CD4-positive, alpha-beta T cell (primary cell): ENCODE measurements around the gene GLRX. TPM values are rescaled to one million over a fixed set of nuclear protein-coding genes. Genes with fewer than 3 reads are reported as not detected.

Experiments
- ATAC-seq: fragments of 200-7000 bp; cut with Tn5 transposase; one replicate; pipeline ENCODE4 v1.10.0; 2022; ENCODE audit warnings: mild to moderate bottlenecking; ENCODE audit not compliant: poor library complexity
- CTCF ChIA-PET: fragments of 350-600 bp; sonication (Branson Sonifier 250); formaldehyde crosslinking; loops from one replicate; lab custom pipeline; 2021; ENCODE audit warnings: antibody characterized with exemption, inconsistent platforms; lab: Charles Lee
- POLR2A ChIA-PET: fragments of 350-600 bp; sonication (Branson Sonifier 250); formaldehyde crosslinking; loops from one replicate; lab custom pipeline; 2021; ENCODE audit warnings: antibody characterized with exemption, inconsistent platforms; lab: Charles Lee
- DNase-seq, 14 experiments: peaks; one replicate each; pipeline ENCODE4 v3.0.0-alpha.2; 2013 to 2020; ENCODE audit warnings: mixed read lengths in 2 of 14
- H3K27ac ChIP-seq, 2 donors: one replicate each; pipeline versions ENCODE4 v1.5.1 to v1.7.0; 2013; ENCODE audit warnings: low read length in 2 of 2, low read depth in 1 of 2, mild to moderate bottlenecking in 1 of 2
- H3K27me3 ChIP-seq, 2 experiments: 1 replicate in 1 of 2; 2 replicates in 1 of 2; pipeline versions ENCODE4 v1.6.1 to v1.7.0; 2013; ENCODE audit warnings: low read length in 2 of 2, control low read depth in 1 of 2, mild to moderate bottlenecking in 1 of 2, moderate library complexity in 1 of 2; ENCODE audit not compliant: insufficient read depth in 2 of 2, control insufficient read depth in 1 of 2
- H3K36me3 ChIP-seq: one replicate; pipeline ENCODE4 v1.6.1; 2013; ENCODE audit warnings: low read length, control low read depth; ENCODE audit not compliant: insufficient read depth
- H3K4me1 ChIP-seq: one replicate; pipeline ENCODE4 v1.6.1; 2013; ENCODE audit warnings: low read length, control low read depth; ENCODE audit not compliant: insufficient read depth
- H3K4me3 ChIP-seq: one replicate; pipeline ENCODE4 v1.5.1; 2013; ENCODE audit warnings: mild to moderate bottlenecking, low read length, moderate library complexity
- H3K9me3 ChIP-seq, 2 experiments: 1 replicate in 1 of 2; 2 replicates in 1 of 2; pipeline versions ENCODE4 v1.6.1 to v1.7.0; 2013; ENCODE audit warnings: low read length in 2 of 2, mild to moderate bottlenecking in 2 of 2, control low read depth in 1 of 2, moderate library complexity in 1 of 2; ENCODE audit not compliant: control insufficient read depth in 1 of 2, insufficient read depth in 1 of 2
- H3K27ac Mint-ChIP-seq: one replicate; pipeline ENCODE4 v1.8.0; 2020; ENCODE audit warnings: mixed read lengths
- H3K27me3 Mint-ChIP-seq: one replicate; pipeline ENCODE4 v1.8.0; 2021; ENCODE audit warnings: mixed read lengths
- H3K36me3 Mint-ChIP-seq: one replicate; pipeline ENCODE4 v1.8.0; 2021; ENCODE audit warnings: low read depth, mixed read lengths
- H3K4me1 Mint-ChIP-seq: one replicate; pipeline ENCODE4 v1.8.0; 2021; ENCODE audit warnings: low read depth, mixed read lengths
- H3K4me3 Mint-ChIP-seq: one replicate; pipeline ENCODE4 v1.8.0; 2020; ENCODE audit warnings: mild to moderate bottlenecking, mixed read lengths
- H3K9me3 Mint-ChIP-seq: one replicate; pipeline ENCODE4 v1.8.0; 2020; ENCODE audit warnings: mixed read lengths
- intact Hi-C, 2 experiments: fragments of 100-400 bp; cut with DNase I in 1 of 2; cut with micrococcal nuclease in 1 of 2; formaldehyde crosslinking; loops; one replicate each; pipeline versions ENCODE4 v1.15.1 to v1.9.0; 2023 to 2025; cut with DNase I, micrococcal nuclease
- total RNA-seq, 174 experiments: library from RNA in 2 of 174; stranded (reverse) in 2 of 174; gene quantifications; one replicate each; pipeline ENCODE4 v1.2.3 and lab custom pipeline; 2021 to 2026
- TF ChIP-seq, protein P1 (sequence below): fragments of 200-600 bp; IDR thresholded peaks from one replicate; pipeline ENCODE4 v1.8.0; 2022; ENCODE audit warnings: antibody characterized with exemption, mild to moderate bottlenecking

The GLRX gene
- total RNA-seq, 2 experiments from 2014 or later, result 16.9 to 18.7 TPM

GRCh38 chr5:95808013-95808685 lies 14.4 kb downstream of the GLRX start:
- Mint-ChIP-seq H3K9me3 (no peaks in the 10 kb centered on the region), H3K4me1 (peaks cover 59% of the 10 kb centered on the region), H3K36me3 (peaks cover 16% of the 10 kb centered on the region), H3K4me3 (peak overlapping the region; percentile 26), H3K27me3 (no peaks in the 10 kb centered on the region), H3K27ac (peak overlapping the region; percentile 76)
- TF ChIP-seq, protein P1, sequence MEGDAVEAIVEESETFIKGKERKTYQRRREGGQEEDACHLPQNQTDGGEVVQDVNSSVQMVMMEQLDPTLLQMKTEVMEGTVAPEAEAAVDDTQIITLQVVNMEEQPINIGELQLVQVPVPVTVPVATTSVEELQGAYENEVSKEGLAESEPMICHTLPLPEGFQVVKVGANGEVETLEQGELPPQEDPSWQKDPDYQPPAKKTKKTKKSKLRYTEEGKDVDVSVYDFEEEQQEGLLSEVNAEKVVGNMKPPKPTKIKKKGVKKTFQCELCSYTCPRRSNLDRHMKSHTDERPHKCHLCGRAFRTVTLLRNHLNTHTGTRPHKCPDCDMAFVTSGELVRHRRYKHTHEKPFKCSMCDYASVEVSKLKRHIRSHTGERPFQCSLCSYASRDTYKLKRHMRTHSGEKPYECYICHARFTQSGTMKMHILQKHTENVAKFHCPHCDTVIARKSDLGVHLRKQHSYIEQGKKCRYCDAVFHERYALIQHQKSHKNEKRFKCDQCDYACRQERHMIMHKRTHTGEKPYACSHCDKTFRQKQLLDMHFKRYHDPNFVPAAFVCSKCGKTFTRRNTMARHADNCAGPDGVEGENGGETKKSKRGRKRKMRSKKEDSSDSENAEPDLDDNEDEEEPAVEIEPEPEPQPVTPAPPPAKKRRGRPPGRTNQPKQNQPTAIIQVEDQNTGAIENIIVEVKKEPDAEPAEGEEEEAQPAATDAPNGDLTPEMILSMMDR, result no peak
- Histone ChIP-seq H3K4me3 (peak overlapping the region; percentile 9), H3K27ac (peak overlapping the region; percentile 63 to 79), H3K9me3 (no peaks in the 10 kb centered on the region), H3K4me1 (peaks cover 58% of the 10 kb centered on the region), H3K27me3 (no peaks in the 10 kb centered on the region), H3K36me3 (peaks cover 7% of the 10 kb centered on the region)
- intact Hi-C loops, result loop anchor here (2.0 to 10.0 kb wide), 3 partner anchors 15 to 253 kb away; partner anchors contain the start of genes ARSK (in 1 of the 2), GLRX (in 1 of the 2) and SKIC3 (in 1 of the 2)
- ATAC-seq (no peak), DNase-seq (no peak)
- CTCF ChIA-PET, result interaction anchor here (1.1 to 5.2 kb wide), 8 partner anchors 10 to 144 kb away, joined by 3 to 28 read pairs (median 3); no protein-coding TSS in a partner anchor
- POLR2A ChIA-PET, result interaction anchor here (0.6 to 6.2 kb wide), 9 partner anchors 13 to 185 kb away, joined by 3 to 157 read pairs (median 4); partner anchors contain the start of genes GLRX and RHOBTB3

- no peak for ATAC-seq
- no peaks in the 10 kb centered on the region for H3K27me3 Mint-ChIP-seq
- Histone ChIP-seq H3K27me3 (no peaks in the 10 kb centered on the region), H3K4me1 (peaks cover 44% of the 10 kb centered on the region), H3K36me3 (no peaks in the 10 kb centered on the region), H3K9me3 (no peaks in the 10 kb centered on the region), H3K27ac (no peak overlapping the region), H3K4me3 (no peak overlapping the region)
- DNase-seq, result no peak
- ChIA-PET CTCF (interaction anchor here (1.4 to 5.2 kb wide), 2 partner anchors 12 to 25 kb away, joined by 3 to 28 read pairs; no protein-coding TSS in a partner anchor), POLR2A (interaction anchor here (1.3 to 6.2 kb wide), 2 partner anchors 14 to 37 kb away, joined by 4 to 157 read pairs; partner anchors contain the start of gene GLRX)
- H3K4me1 Mint-ChIP-seq, result peaks cover 44% of the 10 kb centered on the region
- H3K27ac Mint-ChIP-seq, result no peak overlapping the region
- peaks cover 2% of the 10 kb centered on the region for H3K36me3 Mint-ChIP-seq
- no peaks in the 10 kb centered on the region for H3K9me3 Mint-ChIP-seq
- intact Hi-C loops, result loop anchor here (5.0 to 10.0 kb wide), 2 partner anchors 36 to 252 kb away; partner anchors contain the start of genes ARSK (in 1 of the 2) and SKIC3 (in 1 of the 2)
- TF ChIP-seq, protein P1, result no peak
- H3K4me3 Mint-ChIP-seq, result no peak overlapping the region
Observed at GRCh38 chr5:95806687-95807086, 15.8 kb downstream of the GLRX start.

DNA sequence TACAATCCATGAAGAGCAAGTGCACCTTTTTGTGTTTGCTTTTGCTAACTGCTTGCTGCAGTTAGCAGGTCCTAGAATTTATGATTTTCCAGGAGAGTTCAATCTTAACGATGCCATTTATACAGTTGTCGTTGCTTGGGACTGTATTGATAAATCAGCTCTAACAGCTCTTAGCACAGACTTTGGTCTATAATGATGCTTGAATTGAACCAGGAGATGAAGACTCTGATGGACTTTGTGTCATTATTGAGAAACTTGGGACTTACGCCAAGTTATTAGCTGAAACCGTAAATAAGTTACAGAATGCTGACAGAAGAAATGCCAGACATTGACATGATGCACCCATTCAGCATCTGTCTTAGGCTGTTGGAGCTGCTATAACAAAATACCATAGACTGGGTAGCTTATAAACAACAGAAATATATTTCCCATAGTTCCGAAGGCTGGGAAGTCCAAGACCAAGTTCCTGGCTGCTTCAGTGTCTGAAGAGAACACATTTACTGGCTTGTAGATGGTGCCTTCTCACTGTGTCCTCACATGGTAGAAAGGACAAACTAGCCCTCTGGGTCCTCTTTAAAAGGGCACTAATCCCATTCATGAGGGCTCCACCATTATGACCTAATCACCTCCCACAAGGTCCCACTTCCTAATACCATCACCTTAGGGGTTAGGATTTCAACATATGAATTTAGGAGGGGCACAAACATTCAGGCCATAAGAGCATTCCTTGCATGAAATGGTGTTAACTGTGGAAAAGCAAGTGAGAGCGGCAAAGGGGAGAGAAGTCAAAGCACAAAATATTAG lies 17.6 kb downstream of the GLRX start:
- Histone ChIP-seq H3K27me3 (no peaks in the 10 kb centered on the region), H3K27ac (no peak overlapping the region), H3K4me1 (peaks cover 26% of the 10 kb centered on the region), H3K36me3 (no peaks in the 10 kb centered on the region), H3K9me3 (no peaks in the 10 kb centered on the region), H3K4me3 (no peak overlapping the region)
- peaks cover 27% of the 10 kb centered on the region for H3K4me1 Mint-ChIP-seq
- CTCF ChIA-PET, result interaction anchor here (1.9 kb wide), 1 partner anchor 24 kb away, joined by 5 read pairs; no protein-coding TSS in a partner anchor
- no peaks in the 10 kb centered on the region for H3K36me3 Mint-ChIP-seq
- ATAC-seq (no peak), DNase-seq (no peak)
- intact Hi-C loops, result loop anchor here (5.0 to 10.0 kb wide), 2 partner anchors 37 to 250 kb away; partner anchors contain the start of genes ARSK (in 1 of the 2) and SKIC3 (in 1 of the 2)
- no peak overlapping the region for H3K4me3 Mint-ChIP-seq
- POLR2A ChIA-PET, result interaction anchor here (6.2 kb wide), 1 partner anchor 16 kb away, joined by 157 read pairs; the partner anchor contains the start of gene GLRX
- no peak overlapping the region for H3K27ac Mint-ChIP-seq
- H3K27me3 Mint-ChIP-seq, result no peaks in the 10 kb centered on the region
- TF ChIP-seq, protein P1, result no peak
- H3K9me3 Mint-ChIP-seq, result no peaks in the 10 kb centered on the region
